A549 (cell line): ENCODE results near the gene SETD3.

ENCODE experiments used
- BHLHE40 ChIP-seq: IDR thresholded peaks from 2 replicates; pipeline ENCODE4 v1.6.1; 2012; ENCODE audit warnings: low read depth, low read length, inconsistent platforms
- CBX2 ChIP-seq: fragments of 200-600 bp; sonication (generic); IDR thresholded peaks from 2 replicates; pipeline ENCODE4 v1.6.1; 2016; ENCODE audit warnings: low read depth, mild to moderate bottlenecking, borderline replicate concordance
- CHD2 ChIP-seq: fragments of 150-350 bp; IDR thresholded peaks from 2 replicates; pipeline ENCODE4 v1.6.1; 2014; ENCODE audit warnings: low read length; ENCODE audit not compliant: partially characterized antibody
- CTCF ChIP-seq: fragments of >200 bp; sonication (Bioruptor Twin); formaldehyde crosslinking; IDR thresholded peaks from 3 replicates; pipeline ENCODE4 v1.5.1; 2016
- JUN ChIP-seq, 2 experiments: fragments of >200 bp; sonication (Bioruptor Twin); formaldehyde crosslinking; IDR thresholded peaks; 2 replicates in 1 of 2; 3 replicates in 1 of 2; pipeline ENCODE4 v1.6.1; 2016 to 2017
- KDM1A ChIP-seq: fragments of 200-600 bp; sonication (generic); IDR thresholded peaks from 2 replicates; pipeline ENCODE4 v1.6.1; 2016; ENCODE audit warnings: low read depth, mild to moderate bottlenecking
- MAX ChIP-seq: IDR thresholded peaks from 2 replicates; pipeline ENCODE4 v1.6.1; 2012
- POLR2A ChIP-seq: IDR thresholded peaks from 2 replicates; pipeline ENCODE4 v1.6.1; 2012; ENCODE audit warnings: mild to moderate bottlenecking, low read length
- RAD21 ChIP-seq, 2 experiments: fragments of >200 bp in 1 of 2; sonication (Bioruptor Twin) in 1 of 2; formaldehyde crosslinking in 1 of 2; IDR thresholded peaks in 1 of 2; conservative IDR thresholded peaks in 1 of 2; 2 replicates in 1 of 2; 3 replicates in 1 of 2; pipeline ENCODE4 v1.6.1; 2012 to 2018; ENCODE audit warnings: inconsistent platforms in 1 of 2
- RCOR1 ChIP-seq: fragments of 150-350 bp; IDR thresholded peaks from 2 replicates; pipeline ENCODE4 v1.6.1; 2014; ENCODE audit warnings: antibody characterized with exemption, low read length, low read depth
- SREBF2 ChIP-seq: fragments of 450-650 bp; IDR thresholded peaks from 2 replicates; pipeline ENCODE4 v1.6.1; 2014; ENCODE audit warnings: mild to moderate bottlenecking, moderate library complexity
- TP53 ChIP-seq: fragments of 250-450 bp; sonication (Bioruptor Pico); IDR thresholded peaks from 2 replicates; pipeline ENCODE4 v1.5.0; 2021; ENCODE audit warnings: mild to moderate bottlenecking, moderate library complexity
- USF2 ChIP-seq: fragments of 450-650 bp; IDR thresholded peaks from 2 replicates; pipeline ENCODE4 v1.6.1; 2014; ENCODE audit warnings: antibody characterized with exemption

GRCh38 chr14:99513946-99514551, 33.4 kb upstream of the SETD3 start:
- TF ChIP-seq POLR2A: no peak
- TF ChIP-seq MAX: no peak
- TF ChIP-seq KDM1A: no peak
- TF ChIP-seq USF2: no peak
- no peak for TF ChIP-seq CBX2
- no peak for TF ChIP-seq BHLHE40
- TF ChIP-seq CTCF: no peak
- no peak for TF ChIP-seq CHD2
- no peak for TF ChIP-seq RAD21 (conservative IDR thresholded peaks at IDR 0.05 in 1 of 2, IDR thresholded peaks at IDR 0.05 in 1 of 2)
- no peak for TF ChIP-seq JUN (IDR thresholded peaks at IDR 0.05)
- no peak for TF ChIP-seq TP53 (CRISPR knock-in tag)
- no peak for TF ChIP-seq RCOR1
- TF ChIP-seq SREBF2: no peak
